ENCODE measurements around the gene KIF2C. TPM values are rescaled to one million over a fixed set of nuclear protein-coding genes. Genes with fewer than 3 reads are reported as not detected.

Gene KIF2C
- total RNA-seq, 1 donor from 2014 or later = 28.7 TPM

DNA sequence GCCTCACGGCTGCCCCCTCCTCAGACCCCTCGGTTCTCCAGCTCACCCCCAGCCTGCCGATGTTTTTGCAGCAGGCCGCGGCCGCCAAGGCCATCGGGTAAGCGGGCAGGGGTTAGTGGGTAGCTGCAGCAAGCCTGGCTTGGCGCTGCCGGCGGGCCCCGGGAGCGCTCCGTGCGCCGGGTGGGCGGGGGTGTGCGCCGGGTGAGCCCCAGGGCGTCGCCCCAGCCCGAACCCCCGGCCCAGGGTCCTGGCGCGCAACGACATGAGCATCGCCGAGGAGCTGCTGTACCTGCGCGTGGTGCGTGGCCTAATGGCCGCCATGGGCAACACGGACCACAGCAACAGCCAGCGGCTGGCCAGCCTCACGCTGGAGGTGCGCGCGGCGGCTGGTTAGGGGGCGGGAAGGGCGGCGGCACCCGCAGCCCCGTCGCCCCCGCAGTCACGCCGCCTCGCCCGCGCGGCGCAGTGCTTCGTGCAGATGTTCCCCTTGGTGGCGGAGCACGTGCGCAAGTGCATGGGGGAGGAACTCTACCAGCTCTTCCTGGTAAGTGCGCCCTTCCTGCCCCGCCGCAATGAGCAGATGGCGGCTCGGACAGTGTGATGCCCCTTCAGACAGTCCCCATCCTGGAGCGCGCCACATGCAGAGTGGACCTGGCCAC lies 15.2 kb upstream of the KIF2C start:
- H3K36me3 Mint-ChIP-seq (ENCODE audit: insufficient read depth) = no peaks in the 10 kb centered on the region
- H3K9me3 Mint-ChIP-seq (ENCODE audit: low read depth) = no peaks in the 10 kb centered on the region
- no peak overlapping the region for H3K4me3 Mint-ChIP-seq (ENCODE audit: low read depth)
- no peak for DNase-seq (ENCODE audit: low spot score, unreplicated experiment)
- TF ChIP-seq, protein P1, sequence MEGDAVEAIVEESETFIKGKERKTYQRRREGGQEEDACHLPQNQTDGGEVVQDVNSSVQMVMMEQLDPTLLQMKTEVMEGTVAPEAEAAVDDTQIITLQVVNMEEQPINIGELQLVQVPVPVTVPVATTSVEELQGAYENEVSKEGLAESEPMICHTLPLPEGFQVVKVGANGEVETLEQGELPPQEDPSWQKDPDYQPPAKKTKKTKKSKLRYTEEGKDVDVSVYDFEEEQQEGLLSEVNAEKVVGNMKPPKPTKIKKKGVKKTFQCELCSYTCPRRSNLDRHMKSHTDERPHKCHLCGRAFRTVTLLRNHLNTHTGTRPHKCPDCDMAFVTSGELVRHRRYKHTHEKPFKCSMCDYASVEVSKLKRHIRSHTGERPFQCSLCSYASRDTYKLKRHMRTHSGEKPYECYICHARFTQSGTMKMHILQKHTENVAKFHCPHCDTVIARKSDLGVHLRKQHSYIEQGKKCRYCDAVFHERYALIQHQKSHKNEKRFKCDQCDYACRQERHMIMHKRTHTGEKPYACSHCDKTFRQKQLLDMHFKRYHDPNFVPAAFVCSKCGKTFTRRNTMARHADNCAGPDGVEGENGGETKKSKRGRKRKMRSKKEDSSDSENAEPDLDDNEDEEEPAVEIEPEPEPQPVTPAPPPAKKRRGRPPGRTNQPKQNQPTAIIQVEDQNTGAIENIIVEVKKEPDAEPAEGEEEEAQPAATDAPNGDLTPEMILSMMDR (IDR thresholded peaks at IDR 0.05; ENCODE audit: unreplicated experiment) = no peak
- H3K4me1 Mint-ChIP-seq (ENCODE audit: low read depth) = peaks cover 4% of the 10 kb centered on the region
- H3K27me3 Mint-ChIP-seq = no peaks in the 10 kb centered on the region
- H3K27ac Mint-ChIP-seq = no peak overlapping the region

DNA sequence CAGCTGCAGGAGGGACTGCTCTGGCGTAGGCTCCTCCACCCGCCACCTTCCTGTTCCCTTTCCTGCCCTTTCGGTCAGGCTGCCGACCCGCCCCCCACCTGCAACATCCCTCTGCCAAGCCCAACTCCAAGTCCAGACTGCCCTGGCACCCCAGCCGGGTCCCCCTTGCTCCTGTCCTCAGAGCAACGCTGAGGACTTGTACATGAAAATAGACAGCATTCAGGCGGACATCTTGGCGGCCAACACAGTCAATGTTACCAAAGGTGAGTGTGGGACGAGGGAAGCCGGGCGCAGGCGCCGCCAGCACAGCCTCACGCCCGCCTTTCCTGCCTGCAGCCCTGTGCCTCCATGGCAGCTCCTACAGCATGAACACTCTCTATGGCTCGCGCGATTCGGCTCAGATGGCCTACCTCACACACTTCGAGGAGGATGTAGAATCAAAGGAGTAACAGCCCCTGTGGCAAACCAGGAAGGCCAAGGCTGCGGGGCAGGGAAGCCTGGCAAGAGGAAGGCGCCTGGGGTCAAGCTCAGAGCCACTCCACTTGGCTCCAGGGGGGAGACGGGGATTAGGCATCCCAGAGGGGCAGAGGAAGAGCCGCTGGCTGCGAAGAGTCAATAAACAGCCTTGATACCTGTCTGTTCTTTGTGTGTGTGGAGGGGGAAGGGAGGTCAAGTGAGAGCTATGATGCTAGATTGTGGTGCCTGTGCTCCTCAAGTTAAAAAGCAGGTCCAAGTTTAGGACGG lies 14.5 kb upstream of the KIF2C start:
- Mint-ChIP-seq H3K27ac (peak overlapping the region; percentile 45), H3K36me3 (ENCODE audit: insufficient read depth) (no peaks in the 10 kb centered on the region), H3K9me3 (ENCODE audit: low read depth) (no peaks in the 10 kb centered on the region), H3K27me3 (no peaks in the 10 kb centered on the region), H3K4me3 (ENCODE audit: low read depth) (no peak overlapping the region), H3K4me1 (ENCODE audit: low read depth) (peaks cover 4% of the 10 kb centered on the region)
- DNase-seq (ENCODE audit: low spot score, unreplicated experiment) = no peak
- TF ChIP-seq, protein P1 (IDR thresholded peaks at IDR 0.05; ENCODE audit: unreplicated experiment) = no peak

DNA sequence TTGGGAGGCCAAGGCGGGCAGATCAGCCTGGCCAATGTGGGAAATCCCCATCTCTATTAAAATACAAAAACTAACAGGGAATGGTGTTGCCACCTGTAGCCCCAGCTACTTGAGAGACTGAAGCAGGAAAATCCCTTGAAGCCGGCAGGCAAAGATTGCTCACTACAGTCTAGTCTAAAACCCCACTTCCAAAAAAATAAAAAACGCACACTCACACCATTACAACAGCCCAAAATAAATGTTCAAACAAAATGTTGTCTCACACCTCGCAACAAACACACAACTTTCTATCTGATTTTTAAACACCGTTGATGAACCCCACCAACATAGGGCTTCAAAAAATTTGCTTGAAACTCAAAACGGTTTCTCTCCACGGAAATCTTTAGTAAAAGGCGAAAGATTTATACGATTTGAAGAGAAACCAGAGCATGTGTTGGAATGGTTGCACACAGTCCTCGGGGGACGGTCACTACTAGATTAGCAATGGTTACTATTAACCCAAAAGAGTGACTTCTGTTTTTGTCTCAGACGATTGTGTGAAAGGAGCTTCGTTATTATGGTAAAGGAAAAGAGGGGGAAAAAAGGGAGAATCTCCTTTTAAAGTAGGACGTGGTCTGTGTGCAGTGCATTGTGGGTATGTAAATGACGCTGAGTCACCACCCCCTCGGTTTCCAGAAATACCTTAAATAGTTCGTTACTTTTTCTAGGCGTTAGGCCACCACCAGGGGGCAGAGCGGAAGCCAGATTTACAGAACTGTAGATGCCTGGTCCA lies 8.7 kb upstream of the KIF2C start, which contains the start of gene RNU5D-1:
Gene RNU5D-1 (minus strand): TSS at position 430 of the 772 bp plus-strand sequence.
- H3K4me1 Mint-ChIP-seq (ENCODE audit: low read depth) = peaks cover 5% of the 10 kb centered on the region
- DNase-seq (ENCODE audit: low spot score, unreplicated experiment) = peak; percentile 60
- H3K36me3 Mint-ChIP-seq (ENCODE audit: insufficient read depth) = no peaks in the 10 kb centered on the region
- H3K9me3 Mint-ChIP-seq (ENCODE audit: low read depth) = peaks cover 6% of the 10 kb centered on the region
- H3K27ac Mint-ChIP-seq = peak within 1 kb of the TSS; percentile 100
- TF ChIP-seq, protein P1 (IDR thresholded peaks at IDR 0.05; ENCODE audit: unreplicated experiment) = peak; percentile 74
- peak within 1 kb of the TSS; percentile 63 for H3K4me3 Mint-ChIP-seq (ENCODE audit: low read depth)
- H3K27me3 Mint-ChIP-seq = no peaks in the 10 kb centered on the region

DNA sequence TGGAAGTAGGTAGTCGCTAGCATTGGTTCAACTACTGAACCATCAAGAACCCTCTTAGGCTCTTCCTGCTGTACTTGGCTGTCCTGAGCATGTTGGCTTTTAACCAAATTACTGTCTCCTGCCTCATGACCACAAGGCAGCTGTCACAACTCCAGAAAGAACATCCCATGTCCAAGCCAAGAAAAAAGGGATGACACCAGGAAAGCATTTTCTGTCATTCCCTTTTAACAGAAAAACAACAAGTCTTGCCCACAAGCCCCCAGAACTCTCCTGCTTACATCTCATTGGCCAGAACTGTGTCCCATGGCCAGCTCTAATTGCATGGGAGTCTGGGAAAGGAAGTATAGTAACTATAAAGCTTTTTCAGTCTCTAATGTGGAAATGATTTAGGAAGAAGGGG lies 6.3 kb upstream of the KIF2C start:
- no peak overlapping the region for H3K27ac Mint-ChIP-seq
- no peak for DNase-seq (ENCODE audit: low spot score, unreplicated experiment)
- H3K9me3 Mint-ChIP-seq (ENCODE audit: low read depth) = peaks cover 6% of the 10 kb centered on the region
- H3K36me3 Mint-ChIP-seq (ENCODE audit: insufficient read depth) = no peaks in the 10 kb centered on the region
- peaks cover 5% of the 10 kb centered on the region for H3K4me1 Mint-ChIP-seq (ENCODE audit: low read depth)
- H3K27me3 Mint-ChIP-seq = no peaks in the 10 kb centered on the region
- no peak overlapping the region for H3K4me3 Mint-ChIP-seq (ENCODE audit: low read depth)
- TF ChIP-seq, protein P1 (IDR thresholded peaks at IDR 0.05; ENCODE audit: unreplicated experiment) = no peak

DNA sequence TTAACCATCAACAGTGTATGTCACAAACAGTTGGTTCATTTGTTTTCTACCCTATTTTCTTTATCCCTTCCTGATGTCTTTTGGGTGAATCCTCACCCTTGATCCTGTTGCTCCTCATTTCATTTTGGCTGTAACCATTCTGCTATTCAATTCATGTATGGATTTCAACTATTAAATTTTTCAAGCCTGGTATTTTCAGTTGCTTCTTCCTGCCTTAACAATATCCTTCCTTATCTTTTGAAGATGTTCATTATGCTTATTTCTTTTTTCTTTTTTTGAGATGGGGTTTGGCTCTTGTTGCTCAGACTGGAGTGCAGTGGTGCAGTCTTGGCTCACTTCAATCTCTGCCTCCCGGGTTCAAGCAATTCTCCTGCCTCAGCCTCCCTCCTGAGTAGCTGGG lies 5.9 kb upstream of the KIF2C start:
- no peaks in the 10 kb centered on the region for H3K27me3 Mint-ChIP-seq
- peaks cover 5% of the 10 kb centered on the region for H3K4me1 Mint-ChIP-seq (ENCODE audit: low read depth)
- TF ChIP-seq, protein P1 (IDR thresholded peaks at IDR 0.05; ENCODE audit: unreplicated experiment) = no peak
- no peaks in the 10 kb centered on the region for H3K36me3 Mint-ChIP-seq (ENCODE audit: insufficient read depth)
- no peak overlapping the region for H3K4me3 Mint-ChIP-seq (ENCODE audit: low read depth)
- DNase-seq (ENCODE audit: low spot score, unreplicated experiment) = no peak
- H3K9me3 Mint-ChIP-seq (ENCODE audit: low read depth) = peaks cover 6% of the 10 kb centered on the region
- no peak overlapping the region for H3K27ac Mint-ChIP-seq

Measured in progenitor cell of endocrine pancreas (in vitro differentiated cells).